DMS114 treated with DMSO at 0.1 percent for 48 hours (cell line): ENCODE results near the gene MEGF8.
"Not testable (repeated sequence)": the region's sequence is repeated elsewhere in the genome, so short reads cannot be mapped to it uniquely, and the experiment has no call there.

Experiments
- DNase-seq: peaks from one replicate; lab custom pipeline; 2025; ENCODE audit not compliant: unreplicated experiment; lab: John Stamatoyannopoulos, UW

The MEGF8 gene

GRCh38 chr19:42328854-42329253, 3.4 kb downstream of the MEGF8 start:
- DNase-seq, result no peak

- DNase-seq, result no peak
Observed at GRCh38 chr19:42330241-42330711, 4.8 kb downstream of the MEGF8 start.

GRCh38 chr19:42331333-42331732, 5.9 kb downstream of the MEGF8 start:
- not testable (repeated sequence) for DNase-seq

- no peak for DNase-seq
Observed at GRCh38 chr19:42332059-42332458, 6.6 kb downstream of the MEGF8 start.

GRCh38 chr19:42333018-42333417, 7.6 kb downstream of the MEGF8 start:
- DNase-seq, result no peak

GRCh38 chr19:42333975-42334696, 8.7 kb downstream of the MEGF8 start:
- DNase-seq, result no peak

- no peak for DNase-seq
Observed at GRCh38 chr19:42334697-42335373, 9.4 kb downstream of the MEGF8 start.

GRCh38 chr19:42335374-42335936, 10.0 kb downstream of the MEGF8 start:
- no peak for DNase-seq

GRCh38 chr19:42335971-42336370, 10.5 kb downstream of the MEGF8 start:
- DNase-seq, result no peak

- not testable (repeated sequence) for DNase-seq
Observed at GRCh38 chr19:42339126-42339860, 13.9 kb downstream of the MEGF8 start.

- not testable (repeated sequence) for DNase-seq
Observed at GRCh38 chr19:42339922-42340321, 14.5 kb downstream of the MEGF8 start.

- no peak for DNase-seq
Observed at GRCh38 chr19:42343344-42344110, 18.1 kb downstream of the MEGF8 start.

- no peak for DNase-seq
Observed at GRCh38 chr19:42344336-42344893, 19.0 kb downstream of the MEGF8 start.

- no peak for DNase-seq
Observed at GRCh38 chr19:42345191-42345812, 19.9 kb downstream of the MEGF8 start.

- DNase-seq, result no peak
Observed at GRCh38 chr19:42348211-42348610, 22.8 kb downstream of the MEGF8 start.

GRCh38 chr19:42349378-42350107, 24.1 kb downstream of the MEGF8 start:
- DNase-seq, result no peak

GRCh38 chr19:42350417-42350816, 25.0 kb downstream of the MEGF8 start:
- DNase-seq, result no peak

- no peak for DNase-seq
Observed at GRCh38 chr19:42351079-42351735, 25.8 kb downstream of the MEGF8 start.
